ENCODE measurements around the gene ITGA4. TPM values are rescaled to one million over a fixed set of nuclear protein-coding genes. Genes with fewer than 3 reads are reported as not detected.

Gene ITGA4
- total and polyA plus RNA-seq, 2 donors (not counting 1 experiment from before 2014, with no cell fraction given), result 69.2 to 169 TPM

DNA sequence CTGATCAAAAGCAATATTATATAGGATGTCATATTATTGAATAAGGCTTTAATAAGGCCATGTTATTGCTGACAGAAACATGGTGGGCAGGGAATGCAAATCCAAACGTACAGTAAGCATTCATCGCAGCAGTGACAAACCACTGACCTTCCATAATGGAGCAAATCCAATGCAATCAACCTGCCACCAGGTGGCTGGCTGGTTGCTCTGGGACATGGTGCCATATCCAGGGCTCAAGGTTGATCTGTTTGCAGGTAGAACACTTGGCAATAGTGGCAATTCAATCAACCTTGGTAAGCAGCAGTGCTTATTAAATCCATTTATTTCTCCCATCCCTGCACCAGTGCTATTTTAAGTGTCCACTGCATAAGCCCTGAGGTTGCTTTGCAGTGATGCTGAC lies 124.3 kb downstream of the ITGA4 start:
- Histone ChIP-seq H3K4me1 (ENCODE audit: control insufficient read depth in 2 of 2, insufficient read depth in 2 of 2, low read length in 2 of 2) (peaks cover 2 to 3% of the 10 kb centered on the region in 2 donors), H3K9me3 (ENCODE audit: control extremely low read depth in 1 of 3, control insufficient read depth in 2 of 3, insufficient read depth in 1 of 3, low read length in 2 of 3) (no peaks in the 10 kb centered on the region), H4K20me1 (ENCODE audit: control insufficient read depth, insufficient read depth, low read length, poor library complexity, severe bottlenecking) (no peaks in the 10 kb centered on the region), H3K79me2 (ENCODE audit: control insufficient read depth, insufficient read depth, low read length) (no peaks in the 10 kb centered on the region), H3K9ac (ENCODE audit: low read length) (no peak overlapping the region), H3K4me2 (replicated peaks; ENCODE audit: low read depth, low read length, poor library complexity, severe bottlenecking) (no peak overlapping the region), H2AFZ (ENCODE audit: insufficient read depth, low read depth, low read length, poor library complexity, severe bottlenecking) (no peak overlapping the region), H3K36me3 (replicated peaks in 1 of 2; ENCODE audit: control extremely low read depth in 1 of 2, control insufficient read depth in 1 of 2, extremely low read depth in 1 of 2, insufficient read depth in 2 of 2, low read length in 1 of 2) (no peaks in the 10 kb centered on the region), H3K27me3 (replicated peaks in 1 of 4; ENCODE audit: control extremely low read depth in 1 of 4, control insufficient read depth in 3 of 4, insufficient read depth in 4 of 4, low read length in 3 of 4) (peaks cover 0 to under 1% (median 0%) of the 10 kb centered on the region in 4 experiments), H3K27ac (ENCODE audit: low read length in 2 of 2) (no peak overlapping the region), H3K4me3 (ENCODE audit: control extremely low read depth in 1 of 5, extremely low read depth in 1 of 5, insufficient read depth in 1 of 5, low read depth in 2 of 5, low read length in 4 of 5) (no peak overlapping the region)
- no peak overlapping the region for H3K27ac Mint-ChIP-seq
- POLR2A ChIA-PET, result no interaction called here
- intact Hi-C loops (cut with micrococcal nuclease), result no loop called here
- H3K4me1 Mint-ChIP-seq, result peaks cover 9% of the 10 kb centered on the region
- peaks cover 8% of the 10 kb centered on the region for H3K27me3 Mint-ChIP-seq
- WGBS (ENCODE audit: insufficient coverage), result 93% methylated on average over 2 of the region's 2 CpGs
- no peaks in the 10 kb centered on the region for H3K9me3 Mint-ChIP-seq (ENCODE audit: insufficient read depth)
- no peak for ATAC-seq (ENCODE audit: low read depth)
- H3K4me3 Mint-ChIP-seq, result no peak overlapping the region
- no peak for DNase-seq
- CTCF ChIA-PET, result no interaction called here
- no peak for TF ChIP-seq EZH2 (IDR thresholded peaks at IDR 0.05; ENCODE audit: borderline replicate concordance, insufficient read depth, low read depth, low read length, poor library complexity, severe bottlenecking)
- TF ChIP-seq CTCF (IDR thresholded peaks at IDR 0.05), result no peak

- Histone ChIP-seq H3K36me3 (replicated peaks in 1 of 2; ENCODE audit: control extremely low read depth in 1 of 2, control insufficient read depth in 1 of 2, extremely low read depth in 1 of 2, insufficient read depth in 2 of 2, low read length in 1 of 2) (no peaks in the 10 kb centered on the region), H3K9me3 (ENCODE audit: control extremely low read depth in 1 of 3, control insufficient read depth in 2 of 3, insufficient read depth in 1 of 3, low read length in 2 of 3) (no peaks in the 10 kb centered on the region), H3K27me3 (replicated peaks in 1 of 4; ENCODE audit: control extremely low read depth in 1 of 4, control insufficient read depth in 3 of 4, insufficient read depth in 4 of 4, low read length in 3 of 4) (no peaks in the 10 kb centered on the region), H3K9ac (ENCODE audit: low read length) (no peak overlapping the region), H3K79me2 (ENCODE audit: control insufficient read depth, insufficient read depth, low read length) (no peaks in the 10 kb centered on the region), H3K4me2 (replicated peaks; ENCODE audit: low read depth, low read length, poor library complexity, severe bottlenecking) (no peak overlapping the region), H4K20me1 (ENCODE audit: control insufficient read depth, insufficient read depth, low read length, poor library complexity, severe bottlenecking) (no peaks in the 10 kb centered on the region), H3K27ac (ENCODE audit: low read length in 2 of 2) (no peak overlapping the region), H3K4me1 (ENCODE audit: control insufficient read depth in 2 of 2, insufficient read depth in 2 of 2, low read length in 2 of 2) (peaks cover 4 to 8% of the 10 kb centered on the region in 2 donors), H3K4me3 (ENCODE audit: control extremely low read depth in 1 of 5, extremely low read depth in 1 of 5, insufficient read depth in 1 of 5, low read depth in 2 of 5, low read length in 4 of 5) (no peak overlapping the region), H2AFZ (ENCODE audit: insufficient read depth, low read depth, low read length, poor library complexity, severe bottlenecking) (no peak overlapping the region)
- no peak overlapping the region for H3K27ac Mint-ChIP-seq
- peaks cover 17% of the 10 kb centered on the region for H3K4me1 Mint-ChIP-seq
- H3K9me3 Mint-ChIP-seq (ENCODE audit: insufficient read depth), result no peaks in the 10 kb centered on the region
- ATAC-seq (ENCODE audit: low read depth) (no peak), DNase-seq (no peak)
- WGBS (ENCODE audit: insufficient coverage), result 72% methylated on average over 3 of the region's 3 CpGs
- intact Hi-C loops (cut with micrococcal nuclease), result no loop called here
- TF ChIP-seq EZH2 (IDR thresholded peaks at IDR 0.05; ENCODE audit: borderline replicate concordance, insufficient read depth, low read depth, low read length, poor library complexity, severe bottlenecking) (no peak), CTCF (IDR thresholded peaks at IDR 0.05) (no peak)
- CTCF ChIA-PET, result no interaction called here
- POLR2A ChIA-PET, result no interaction called here
- H3K4me3 Mint-ChIP-seq, result no peak overlapping the region
- H3K27me3 Mint-ChIP-seq, result peaks cover 8% of the 10 kb centered on the region
Observed at GRCh38 chr2:181585732-181586131, 128.5 kb downstream of the ITGA4 start.

Other genes with a start within 250 kb of the ITGA4 start
- gene CERKL, start 199.7 kb downstream of the ITGA4 start, total RNA-seq, result not detected in 2 replicates
- 0.03 TPM in 2 replicates for gene CERKL, start 199.7 kb downstream of the ITGA4 start, polyA plus RNA-seq
- not detected in 2 replicates for gene NEUROD1, start 223.1 kb downstream of the ITGA4 start, total RNA-seq
- gene NEUROD1, start 223.1 kb downstream of the ITGA4 start, polyA plus RNA-seq, result not detected in 2 replicates

Measured in B cell (primary cell).